Smooth muscle cell (in vitro differentiated cells): ENCODE measurements around the gene GPR15. TPM values are rescaled to one million over a fixed set of nuclear protein-coding genes. Genes with fewer than 3 reads are reported as not detected.

Source experiments
- DNase-seq: peaks from one replicate; lab custom pipeline; 2025; ENCODE audit not compliant: unreplicated experiment; lab: John Stamatoyannopoulos, UW
- H2AFZ ChIP-seq: fragments of 200-600 bp; sonication (generic); 2 replicates; pipeline ENCODE4 v1.6.0; 2016; ENCODE audit warnings: antibody characterized with exemption, low read depth, mild to moderate bottlenecking
- H3F3A ChIP-seq: fragments of 200-600 bp; sonication (generic); 2 replicates; pipeline ENCODE4 v1.6.0; 2017; ENCODE audit warnings: antibody characterized with exemption, low read depth
- H3K27ac ChIP-seq: fragments of 200-600 bp; sonication (generic); 2 replicates; pipeline ENCODE4 v1.5.1; 2016; ENCODE audit warnings: low read depth, mild to moderate bottlenecking
- H3K27me3 ChIP-seq: fragments of 200-600 bp; sonication (generic); 2 replicates; pipeline ENCODE4 v1.6.1; 2016; ENCODE audit warnings: low read depth, mild to moderate bottlenecking
- H3K36me3 ChIP-seq: fragments of 200-600 bp; sonication (generic); 2 replicates; pipeline ENCODE4 v1.5.1; 2016; ENCODE audit warnings: low read depth
- H3K4me1 ChIP-seq: fragments of 200-600 bp; sonication (generic); 2 replicates; pipeline ENCODE4 v1.5.1; 2016; ENCODE audit warnings: low read depth
- H3K4me2 ChIP-seq: fragments of 200-600 bp; sonication (generic); 2 replicates; pipeline ENCODE4 v1.6.0; 2016; ENCODE audit warnings: mild to moderate bottlenecking
- H3K4me3 ChIP-seq: fragments of 200-600 bp; sonication (generic); 2 replicates; pipeline ENCODE4 v1.5.1; 2016; ENCODE audit warnings: mild to moderate bottlenecking
- H3K79me2 ChIP-seq: fragments of 200-600 bp; sonication (generic); 2 replicates; pipeline ENCODE4 v1.6.0; 2016; ENCODE audit warnings: low read depth, mild to moderate bottlenecking
- H3K9ac ChIP-seq: fragments of 200-600 bp; sonication (generic); 2 replicates; pipeline ENCODE4 v1.6.0; 2016; ENCODE audit warnings: low read depth
- H3K9me3 ChIP-seq: fragments of 200-600 bp; sonication (generic); replicated peaks from 2 replicates; pipeline ENCODE4 v1.5.1; 2016; ENCODE audit warnings: low read depth
- H4K20me1 ChIP-seq: fragments of 200-600 bp; sonication (generic); 2 replicates; pipeline ENCODE4 v1.6.0; 2016; ENCODE audit warnings: low read depth
- CTCF ChIP-seq: fragments of 200-600 bp; sonication (generic); IDR thresholded peaks from 2 replicates; pipeline ENCODE4 v1.5.1; 2017; ENCODE audit warnings: borderline replicate concordance, mild to moderate bottlenecking, antibody characterized with exemption; ENCODE audit not compliant: insufficient read depth, poor library complexity, severe bottlenecking
- WGBS: methylation state at CpG from one replicate; pipeline ENCODE4 v1.1.7; 2016; ENCODE audit warnings: low lambda C conversion rate; 5-methylcytosine and 5-hydroxymethylcytosine counted together
- polyA plus RNA-seq: library from polyadenylated mRNA; unstranded; fragments of >200 nt; fragmentation: Nextera tagmentation; extraction: Ambion mirVana; gene quantifications from 2 replicates; pipeline ENCODE4 v1.2.1, GENCODE V29; 2016
- total RNA-seq: library from RNA; depleted of rRNA; stranded (reverse); fragments of >200 nt; gene quantifications from 2 replicates; pipeline ENCODE4 v1.2.3, GENCODE V29; 2014

Gene GPR15
- total and polyA plus RNA-seq, 2 experiments from 2014 or later: not detected

GRCh38 chr3:98567666-98568270 lies 36.0 kb downstream of the GPR15 start:
- no peak for DNase-seq
- 88% methylated on average over 2 of the region's 2 CpGs for WGBS

GRCh38 chr3:98568402-98568801 lies 36.6 kb downstream of the GPR15 start:
- Histone ChIP-seq H3K9me3 (no peaks in the 10 kb centered on the region), H3K4me1 (peaks cover 6% of the 10 kb centered on the region), H2AFZ (no peak overlapping the region), H3K4me3 (no peak overlapping the region), H3F3A (no peaks in the 10 kb centered on the region), H3K27ac (no peak overlapping the region), H3K27me3 (no peaks in the 10 kb centered on the region), H3K4me2 (no peak overlapping the region), H3K79me2 (no peaks in the 10 kb centered on the region), H3K36me3 (no peaks in the 10 kb centered on the region), H4K20me1 (no peaks in the 10 kb centered on the region), H3K9ac (no peak overlapping the region)
- DNase-seq: no peak
- 91% methylated on average over 3 of the region's 3 CpGs for WGBS
- no peak for TF ChIP-seq CTCF

More at GRCh38 chr3:98567666-98568270, 36.0 kb downstream of the GPR15 start:
- Histone ChIP-seq H3K4me1 (peaks cover 6% of the 10 kb centered on the region), H4K20me1 (no peaks in the 10 kb centered on the region), H3K27me3 (no peaks in the 10 kb centered on the region), H3K79me2 (no peaks in the 10 kb centered on the region), H3K27ac (no peak overlapping the region), H3K4me3 (no peak overlapping the region), H3F3A (no peaks in the 10 kb centered on the region), H3K4me2 (no peak overlapping the region), H3K36me3 (no peaks in the 10 kb centered on the region), H2AFZ (no peak overlapping the region), H3K9ac (no peak overlapping the region), H3K9me3 (no peaks in the 10 kb centered on the region)
- no peak for TF ChIP-seq CTCF

GRCh38 chr3:98573181-98573728 lies 41.5 kb downstream of the GPR15 start:
- Histone ChIP-seq H2AFZ (no peak overlapping the region), H3K36me3 (no peaks in the 10 kb centered on the region), H3K4me2 (peak overlapping the region; percentile 51), H3K79me2 (no peaks in the 10 kb centered on the region), H3K27me3 (no peaks in the 10 kb centered on the region), H3K9me3 (no peaks in the 10 kb centered on the region), H3F3A (peaks cover 6% of the 10 kb centered on the region), H3K4me3 (no peak overlapping the region), H3K4me1 (no peaks in the 10 kb centered on the region), H4K20me1 (no peaks in the 10 kb centered on the region), H3K27ac (no peak overlapping the region), H3K9ac (no peak overlapping the region)
- DNase-seq: no peak
- 48% methylated on average over 2 of the region's 2 CpGs for WGBS
- TF ChIP-seq CTCF: peak; percentile 49

- Histone ChIP-seq H2AFZ (no peak overlapping the region), H4K20me1 (no peaks in the 10 kb centered on the region), H3K27me3 (no peaks in the 10 kb centered on the region), H3K4me3 (no peak overlapping the region), H3F3A (peaks cover 11% of the 10 kb centered on the region), H3K9ac (no peak overlapping the region), H3K9me3 (no peaks in the 10 kb centered on the region), H3K4me2 (peak overlapping the region; percentile 7), H3K36me3 (no peaks in the 10 kb centered on the region), H3K4me1 (no peaks in the 10 kb centered on the region), H3K79me2 (no peaks in the 10 kb centered on the region), H3K27ac (no peak overlapping the region)
- no peak for TF ChIP-seq CTCF
- 45% methylated on average over 6 of the region's 6 CpGs for whole genome bisulfite sequencing
- no peak for DNase-seq
These were observed 42.4 kb downstream of the GPR15 start for GRCh38 chr3:98574132-98574531.
